Mucosa of rectum (tissue), 2 donors: ENCODE results near the gene NRIP2.

ENCODE experiments used
- H3K27ac ChIP-seq, 2 donors: one replicate each; pipeline ENCODE4 v1.7.0; 2013; ENCODE audit warnings: inconsistent platforms in 2 of 2, low read depth in 2 of 2, low read length in 2 of 2
- H3K27me3 ChIP-seq, 2 donors: one replicate each; pipeline ENCODE4 v1.7.0; 2013; ENCODE audit warnings: low read length in 2 of 2; ENCODE audit not compliant: control insufficient read depth in 2 of 2, insufficient read depth in 2 of 2
- H3K36me3 ChIP-seq, 2 donors: one replicate each; pipeline ENCODE4 v1.7.0; 2013; ENCODE audit warnings: low read length in 2 of 2; ENCODE audit not compliant: control insufficient read depth in 2 of 2, insufficient read depth in 2 of 2
- H3K4me1 ChIP-seq, 2 donors: one replicate each; pipeline ENCODE4 v1.7.0; 2013; ENCODE audit warnings: low read length in 2 of 2, mild to moderate bottlenecking in 1 of 2; ENCODE audit not compliant: control insufficient read depth in 2 of 2, insufficient read depth in 2 of 2
- H3K4me3 ChIP-seq, 2 donors: one replicate each; pipeline ENCODE4 v1.7.0; 2013; ENCODE audit warnings: low read length in 2 of 2
- H3K9ac ChIP-seq, 2 donors: one replicate each; pipeline ENCODE4 v1.7.0; 2013; ENCODE audit warnings: low read length in 2 of 2, low read depth in 1 of 2, mild to moderate bottlenecking in 1 of 2
- H3K9me3 ChIP-seq, 2 donors: one replicate each; pipeline ENCODE4 v1.7.0; 2013; ENCODE audit warnings: low read length in 2 of 2; ENCODE audit not compliant: control insufficient read depth in 2 of 2
- donor health status: healthy.
- donor health status: Normal muscosa, but diverticular disease.

Gene NRIP2

DNA sequence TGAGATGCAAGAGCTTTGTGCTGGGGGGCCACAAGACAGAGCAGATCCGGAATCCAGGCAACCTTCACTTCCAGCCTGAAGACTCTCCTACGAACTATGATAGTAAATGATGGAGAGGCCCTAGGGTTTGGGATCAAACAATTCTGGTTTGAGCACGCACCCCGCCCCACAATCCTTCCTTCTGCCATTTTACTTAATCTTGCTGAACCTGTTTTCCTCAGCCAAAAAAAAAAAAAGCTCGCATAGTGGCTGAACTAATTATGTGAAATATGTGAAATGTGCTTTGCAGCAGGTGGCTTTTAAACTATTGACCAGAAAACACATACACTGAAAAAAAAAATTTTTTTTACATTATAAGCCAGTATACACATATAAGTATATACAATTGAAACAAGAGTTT lies 23.0 kb downstream of the NRIP2 start:
- Histone ChIP-seq H3K27ac (no peak overlapping the region), H3K4me1 (peaks cover 7% of the 10 kb centered on the region in 2 donors), H3K9ac (peak overlapping the region in 1 of 2 donors; percentile 48), H3K27me3 (no peaks in the 10 kb centered on the region), H3K36me3 (peaks cover 0 to 3% of the 10 kb centered on the region in 2 donors), H3K4me3 (peak overlapping the region; percentile 96 to 99), H3K9me3 (no peaks in the 10 kb centered on the region)

- no peak overlapping the region for H3K27ac ChIP-seq
- H3K4me1 ChIP-seq, result no peaks in the 10 kb centered on the region
- H3K27me3 ChIP-seq, result no peaks in the 10 kb centered on the region
- no peak overlapping the region for H3K4me3 ChIP-seq
- H3K9ac ChIP-seq, result no peak overlapping the region
- peaks cover 24 to 29% of the 10 kb centered on the region in 2 donors for H3K36me3 ChIP-seq
- no peaks in the 10 kb centered on the region for H3K9me3 ChIP-seq
Observed at GRCh38 chr12:2806700-2807099, 28.1 kb downstream of the NRIP2 start.

DNA sequence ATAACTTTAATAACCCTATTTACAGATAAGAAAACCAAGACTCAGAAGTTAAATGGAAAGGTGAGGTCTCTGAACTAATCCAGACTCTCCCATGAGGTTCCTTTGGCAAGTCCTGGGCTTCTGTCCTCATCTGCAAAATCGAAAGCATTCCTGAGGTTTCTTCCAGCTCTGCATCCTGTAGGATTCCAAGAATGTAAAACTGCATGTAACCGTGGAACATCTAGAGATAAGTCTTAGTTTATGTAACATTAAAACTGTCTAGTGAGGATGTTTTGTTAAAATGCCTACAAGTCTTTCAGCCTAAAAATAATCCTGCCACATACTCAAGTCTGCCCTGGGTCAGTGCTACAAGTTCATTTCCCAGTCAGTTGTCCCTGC lies 29.7 kb downstream of the NRIP2 start:
- no peak overlapping the region for H3K9ac ChIP-seq
- no peak overlapping the region for H3K27ac ChIP-seq
- no peak overlapping the region for H3K4me3 ChIP-seq
- H3K36me3 ChIP-seq, result peaks cover 37 to 44% of the 10 kb centered on the region in 2 donors
- no peaks in the 10 kb centered on the region for H3K27me3 ChIP-seq
- H3K4me1 ChIP-seq, result no peaks in the 10 kb centered on the region
- H3K9me3 ChIP-seq, result no peaks in the 10 kb centered on the region

- Histone ChIP-seq H3K27ac (no peak overlapping the region), H3K36me3 (peaks cover 42 to 50% of the 10 kb centered on the region in 2 donors), H3K4me1 (no peaks in the 10 kb centered on the region), H3K9me3 (no peaks in the 10 kb centered on the region), H3K27me3 (no peaks in the 10 kb centered on the region), H3K9ac (no peak overlapping the region), H3K4me3 (no peak overlapping the region)
Observed at GRCh38 chr12:2804393-2805142, 30.3 kb downstream of the NRIP2 start.

GRCh38 chr12:2803635-2804392 lies 31.0 kb downstream of the NRIP2 start:
- no peaks in the 10 kb centered on the region for H3K27me3 ChIP-seq
- H3K9me3 ChIP-seq, result no peaks in the 10 kb centered on the region
- peaks cover 50 to 58% of the 10 kb centered on the region in 2 donors for H3K36me3 ChIP-seq
- no peaks in the 10 kb centered on the region for H3K4me1 ChIP-seq
- no peak overlapping the region for H3K27ac ChIP-seq
- H3K9ac ChIP-seq, result no peak overlapping the region
- no peak overlapping the region for H3K4me3 ChIP-seq

DNA sequence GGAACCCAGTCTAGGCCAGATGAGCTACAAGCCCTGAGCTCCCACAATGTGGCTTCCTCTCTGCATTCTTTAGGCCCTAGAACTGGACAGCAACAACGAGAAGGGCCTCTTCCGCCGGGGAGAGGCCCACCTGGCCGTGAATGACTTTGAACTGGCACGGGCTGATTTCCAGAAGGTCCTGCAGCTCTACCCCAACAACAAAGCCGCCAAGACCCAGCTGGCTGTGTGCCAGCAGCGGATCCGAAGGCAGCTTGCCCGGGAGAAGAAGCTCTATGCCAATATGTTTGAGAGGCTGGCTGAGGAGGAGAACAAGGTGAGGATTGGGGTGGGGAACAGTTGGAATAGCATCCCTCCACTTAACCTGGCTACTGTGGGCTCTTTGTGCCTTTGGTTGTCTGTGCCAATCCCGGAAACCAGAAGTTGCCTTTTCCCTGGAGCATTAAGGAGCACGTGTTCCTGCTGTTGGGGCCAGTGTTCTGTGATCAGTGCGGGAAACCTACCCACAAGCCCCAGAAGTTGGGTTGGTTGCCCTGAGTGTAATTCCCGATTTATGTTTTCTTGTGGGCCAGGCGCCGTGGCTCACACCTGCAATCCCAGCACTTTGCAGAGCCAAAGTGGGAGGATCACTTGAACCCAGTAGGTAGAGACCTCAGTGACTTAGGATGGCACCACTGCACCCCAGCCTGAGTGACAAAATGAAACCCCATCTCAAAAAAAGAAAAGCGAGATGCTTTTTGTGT lies 33.6 kb downstream of the NRIP2 start:
- no peak overlapping the region for H3K9ac ChIP-seq
- H3K9me3 ChIP-seq, result no peaks in the 10 kb centered on the region
- H3K27ac ChIP-seq, result no peak overlapping the region
- H3K27me3 ChIP-seq, result no peaks in the 10 kb centered on the region
- no peak overlapping the region for H3K4me3 ChIP-seq
- H3K4me1 ChIP-seq, result peaks cover 9 to 10% of the 10 kb centered on the region in 2 donors
- H3K36me3 ChIP-seq, result peaks cover 64 to 74% of the 10 kb centered on the region in 2 donors

- H3K9me3 ChIP-seq, result no peaks in the 10 kb centered on the region
- no peak overlapping the region for H3K9ac ChIP-seq
Observed at GRCh38 chr12:2800046-2800570, 34.7 kb downstream of the NRIP2 start.

DNA sequence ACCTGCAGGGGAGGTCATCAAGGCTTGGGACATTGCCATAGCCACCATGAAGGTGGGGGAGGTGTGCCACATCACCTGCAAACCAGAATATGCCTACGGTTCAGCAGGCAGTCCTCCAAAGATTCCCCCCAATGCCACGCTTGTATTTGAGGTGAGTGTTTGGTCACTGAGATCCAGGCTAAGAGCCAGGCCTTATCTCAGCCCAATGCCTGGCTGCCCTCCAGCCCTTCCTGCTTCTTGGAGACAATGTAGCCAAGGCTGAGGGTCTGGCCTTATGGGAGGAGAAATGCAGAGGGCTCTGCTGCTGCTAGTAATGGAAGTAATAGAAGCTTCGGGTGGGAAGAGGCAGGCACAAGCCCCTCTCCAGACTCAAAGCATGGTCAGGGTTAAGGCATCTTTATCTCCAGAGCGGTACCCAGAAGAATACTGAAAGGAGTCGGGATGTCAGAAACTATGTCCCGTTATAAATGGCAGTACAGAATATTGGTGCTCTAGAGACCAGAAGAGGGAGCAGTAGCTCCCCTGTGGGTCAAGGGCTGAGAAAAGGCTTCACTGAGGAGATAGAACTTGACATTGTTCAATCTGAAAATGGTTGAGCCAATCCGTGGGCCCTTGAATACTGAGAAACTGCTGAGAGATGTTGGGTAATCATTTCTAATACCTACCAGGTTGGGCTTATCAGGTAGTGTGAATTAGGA lies 37.0 kb downstream of the NRIP2 start:
- peaks cover 16 to 18% of the 10 kb centered on the region in 2 donors for H3K4me1 ChIP-seq
- H3K36me3 ChIP-seq, result peaks cover 47 to 55% of the 10 kb centered on the region in 2 donors
- H3K4me3 ChIP-seq, result no peak overlapping the region
- no peaks in the 10 kb centered on the region for H3K27me3 ChIP-seq
- no peak overlapping the region for H3K27ac ChIP-seq
- no peak overlapping the region for H3K9ac ChIP-seq
- H3K9me3 ChIP-seq, result no peaks in the 10 kb centered on the region

More at GRCh38 chr12:2800046-2800570, 34.7 kb downstream of the NRIP2 start:
- Histone ChIP-seq H3K27ac (no peak overlapping the region), H3K27me3 (no peaks in the 10 kb centered on the region), H3K36me3 (peaks cover 64 to 74% of the 10 kb centered on the region in 2 donors), H3K4me3 (no peak overlapping the region), H3K4me1 (peaks cover 12 to 13% of the 10 kb centered on the region in 2 donors)

DNA sequence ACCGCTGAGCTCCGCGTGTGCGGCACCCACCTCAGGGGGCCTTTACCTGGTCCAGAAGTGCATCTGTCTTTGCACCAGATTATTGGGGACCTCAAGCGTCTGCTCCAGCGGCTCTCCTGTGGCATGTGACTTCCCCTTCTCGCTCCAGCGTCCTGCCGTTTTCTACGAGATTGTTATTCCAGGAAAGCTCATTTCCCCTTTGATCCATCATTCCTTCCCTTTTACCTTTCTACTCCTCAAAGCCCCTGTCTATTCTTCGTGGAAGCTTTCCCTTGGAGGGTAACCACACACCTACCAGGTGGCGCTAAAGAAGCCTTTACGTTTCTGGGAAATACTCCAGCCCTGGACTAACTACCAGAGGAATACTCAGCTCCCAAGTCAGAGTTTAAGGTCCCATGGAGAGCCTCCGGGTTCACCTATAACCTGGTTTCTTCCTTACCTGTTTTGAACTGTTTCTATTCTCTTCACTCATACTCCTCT lies 38.6 kb downstream of the NRIP2 start:
- Histone ChIP-seq H3K9ac (peak overlapping the region; percentile 81 to 85), H3K4me1 (peaks cover 16 to 18% of the 10 kb centered on the region in 2 donors), H3K4me3 (peak overlapping the region; percentile 68 to 91), H3K27me3 (no peaks in the 10 kb centered on the region), H3K36me3 (peaks cover 38 to 43% of the 10 kb centered on the region in 2 donors), H3K9me3 (no peaks in the 10 kb centered on the region), H3K27ac (peak overlapping the region; percentile 2 to 68)
